Mesendoderm (in vitro differentiated cells): ENCODE results near the gene NSRP1.
"Not testable (repeated sequence)": the region's sequence is repeated elsewhere in the genome, so short reads cannot be mapped to it uniquely, and the experiment has no call there.

ENCODE experiments used
- DNase-seq: peaks from one replicate; pipeline ENCODE4 v3.0.0; 2013
- H2AK5ac ChIP-seq: 2 replicates; pipeline ENCODE4 v1.6.1; 2013; ENCODE audit warnings: low read length, inconsistent platforms
- H2BK120ac ChIP-seq: 2 replicates; pipeline ENCODE4 v1.6.1; 2013; ENCODE audit warnings: low read depth, mild to moderate bottlenecking, low read length, moderate library complexity, mixed read lengths
- H2BK15ac ChIP-seq: replicated peaks from 2 replicates; pipeline ENCODE4 v1.6.1; 2013; ENCODE audit warnings: low read depth, mild to moderate bottlenecking, moderate library complexity
- H2BK5ac ChIP-seq: 2 replicates; pipeline ENCODE4 v1.6.1; 2013; ENCODE audit warnings: low read length, inconsistent platforms
- H3K18ac ChIP-seq: 2 replicates; pipeline ENCODE4 v1.6.1; 2013; ENCODE audit warnings: mild to moderate bottlenecking, low read length, mixed read lengths
- H3K23ac ChIP-seq: one replicate; pipeline ENCODE4 v1.6.1; 2013; ENCODE audit warnings: low read length
- H3K27ac ChIP-seq: 2 replicates; pipeline ENCODE4 v1.5.1; 2013; ENCODE audit warnings: low read depth, mild to moderate bottlenecking, inconsistent platforms, low read length, moderate library complexity
- H3K27me3 ChIP-seq: 2 replicates; pipeline ENCODE4 v1.6.1; 2013; ENCODE audit warnings: low read length, control low read depth, mild to moderate bottlenecking, inconsistent platforms; ENCODE audit not compliant: insufficient read depth, poor library complexity
- H3K36me3 ChIP-seq: 2 replicates; pipeline ENCODE4 v1.6.1; 2013; ENCODE audit warnings: low read length, inconsistent platforms; ENCODE audit not compliant: control insufficient read depth, insufficient read depth
- H3K4ac ChIP-seq: one replicate; pipeline ENCODE4 v1.6.1; 2013; ENCODE audit warnings: low read depth, mild to moderate bottlenecking, low read length, moderate library complexity
- H3K4me1 ChIP-seq: 2 replicates; pipeline ENCODE4 v1.6.1; 2013; ENCODE audit warnings: low read depth, low read length, inconsistent platforms; ENCODE audit not compliant: control insufficient read depth
- H3K4me2 ChIP-seq: 2 replicates; pipeline ENCODE4 v1.6.1; 2013; ENCODE audit warnings: low read length
- H3K4me3 ChIP-seq: 2 replicates; pipeline ENCODE4 v1.5.1; 2013; ENCODE audit warnings: mild to moderate bottlenecking, low read length
- H3K56ac ChIP-seq: one replicate; pipeline ENCODE4 v1.6.1; 2013; ENCODE audit warnings: low read length
- H3K79me1 ChIP-seq: 2 replicates; pipeline ENCODE4 v1.6.1; 2013; ENCODE audit warnings: low read length, inconsistent platforms
- H3K79me2 ChIP-seq: 2 replicates; pipeline ENCODE4 v1.6.1; 2013; ENCODE audit warnings: mild to moderate bottlenecking, low read length; ENCODE audit not compliant: control insufficient read depth, insufficient read depth
- H3K9ac ChIP-seq: 2 replicates; pipeline ENCODE4 v1.6.1; 2013; ENCODE audit warnings: low read length, inconsistent platforms
- H4K5ac ChIP-seq: one replicate; pipeline ENCODE4 v1.6.1; 2013; ENCODE audit warnings: low read length
- H4K8ac ChIP-seq: one replicate; pipeline ENCODE4 v1.6.1; 2013; ENCODE audit warnings: low read depth, mild to moderate bottlenecking, control low read depth, low read length, moderate library complexity
- WGBS: extraction: QIAGEN DNeasy Blood & Tissue Kit; methylation state at CpG from one replicate; pipeline ENCODE4 v1.1.7; 2013; ENCODE audit warnings: low lambda C conversion rate, missing lambda C conversion rate; ENCODE audit not compliant: insufficient coverage; ENCODE audit errors: extremely low coverage; 5-methylcytosine and 5-hydroxymethylcytosine counted together

NSRP1 gene

GRCh38 chr17:30130121-30130520 is 13.5 kb downstream of the NSRP1 start:
- H2BK15ac ChIP-seq, result no peak overlapping the region
- no peak overlapping the region for H4K8ac ChIP-seq
- H3K4me1 ChIP-seq, result no peaks in the 10 kb centered on the region
- no peak overlapping the region for H3K4me3 ChIP-seq
- H3K36me3 ChIP-seq, result no peaks in the 10 kb centered on the region
- peaks cover 8% of the 10 kb centered on the region for H3K79me2 ChIP-seq
- no peak overlapping the region for H2AK5ac ChIP-seq
- H3K27ac ChIP-seq, result no peak overlapping the region
- H3K9ac ChIP-seq, result no peak overlapping the region
- no peaks in the 10 kb centered on the region for H3K27me3 ChIP-seq
- H3K56ac ChIP-seq, result no peak overlapping the region
- H2BK5ac ChIP-seq, result no peak overlapping the region
- H3K18ac ChIP-seq, result no peak overlapping the region
- H3K79me1 ChIP-seq, result peaks cover 7% of the 10 kb centered on the region
- H4K5ac ChIP-seq, result no peak overlapping the region
- no peak overlapping the region for H3K4ac ChIP-seq
- no peak overlapping the region for H2BK120ac ChIP-seq
- no peak overlapping the region for H3K4me2 ChIP-seq
- no CpG with 5 or more reads among the region's 1 CpG for WGBS
- no peak for DNase-seq
- no peak overlapping the region for H3K23ac ChIP-seq

- Histone ChIP-seq H3K27me3 (no peaks in the 10 kb centered on the region), H2AK5ac (no peak overlapping the region), H3K9ac (no peak overlapping the region), H3K4me1 (no peaks in the 10 kb centered on the region), H2BK15ac (no peak overlapping the region), H2BK120ac (no peak overlapping the region), H2BK5ac (no peak overlapping the region), H4K5ac (no peak overlapping the region), H3K36me3 (no peaks in the 10 kb centered on the region), H3K79me1 (peaks cover 7% of the 10 kb centered on the region), H3K56ac (no peak overlapping the region), H3K4me3 (no peak overlapping the region), H3K4ac (no peak overlapping the region), H3K18ac (no peak overlapping the region), H3K4me2 (no peak overlapping the region), H3K79me2 (peaks cover 1% of the 10 kb centered on the region), H3K27ac (no peak overlapping the region), H3K23ac (no peak overlapping the region), H4K8ac (no peak overlapping the region)
- WGBS, result no CpG with 5 or more reads among the region's 3 CpGs
- DNase-seq, result no peak
Observed at GRCh38 chr17:30132615-30133014, 16.0 kb downstream of the NSRP1 start.

- H3K4me1 ChIP-seq, result no peaks in the 10 kb centered on the region
- no peak overlapping the region for H3K4me2 ChIP-seq
- DNase-seq, result no peak
- no peak overlapping the region for H3K4me3 ChIP-seq
- no peak overlapping the region for H3K27ac ChIP-seq
- H3K56ac ChIP-seq, result no peak overlapping the region
- no peak overlapping the region for H2BK120ac ChIP-seq
- H3K18ac ChIP-seq, result no peak overlapping the region
- H3K23ac ChIP-seq, result no peak overlapping the region
- no peaks in the 10 kb centered on the region for H3K27me3 ChIP-seq
- no peak overlapping the region for H3K4ac ChIP-seq
- no peak overlapping the region for H2AK5ac ChIP-seq
- H3K79me2 ChIP-seq, result peaks cover 1% of the 10 kb centered on the region
- no peak overlapping the region for H2BK5ac ChIP-seq
- WGBS, result no CpG with 5 or more reads among the region's 3 CpGs
- H4K5ac ChIP-seq, result no peak overlapping the region
- no peak overlapping the region for H4K8ac ChIP-seq
- no peak overlapping the region for H3K9ac ChIP-seq
- H3K79me1 ChIP-seq, result peaks cover 9% of the 10 kb centered on the region
- H3K36me3 ChIP-seq, result no peaks in the 10 kb centered on the region
- no peak overlapping the region for H2BK15ac ChIP-seq
Observed at GRCh38 chr17:30133197-30133596, 16.6 kb downstream of the NSRP1 start.

- no peak overlapping the region for H3K23ac ChIP-seq
- H3K4me1 ChIP-seq, result no peaks in the 10 kb centered on the region
- H4K5ac ChIP-seq, result no peak overlapping the region
- no peak overlapping the region for H2BK15ac ChIP-seq
- H3K79me2 ChIP-seq, result peaks cover 1% of the 10 kb centered on the region
- no peaks in the 10 kb centered on the region for H3K36me3 ChIP-seq
- no peak overlapping the region for H4K8ac ChIP-seq
- no peak overlapping the region for H2AK5ac ChIP-seq
- no peak overlapping the region for H3K4me2 ChIP-seq
- no peak overlapping the region for H3K9ac ChIP-seq
- H2BK5ac ChIP-seq, result no peak overlapping the region
- H3K4me3 ChIP-seq, result no peak overlapping the region
- no peak overlapping the region for H3K18ac ChIP-seq
- no peak overlapping the region for H3K27ac ChIP-seq
- H2BK120ac ChIP-seq, result no peak overlapping the region
- peaks cover 9% of the 10 kb centered on the region for H3K79me1 ChIP-seq
- H3K56ac ChIP-seq, result no peak overlapping the region
- DNase-seq, result no peak
- H3K4ac ChIP-seq, result no peak overlapping the region
- no peaks in the 10 kb centered on the region for H3K27me3 ChIP-seq
Observed at GRCh38 chr17:30134551-30134950, 17.9 kb downstream of the NSRP1 start.

- no peak overlapping the region for H3K4me2 ChIP-seq
- no peak overlapping the region for H4K5ac ChIP-seq
- DNase-seq, result no peak
- H3K36me3 ChIP-seq, result no peaks in the 10 kb centered on the region
- H3K4me1 ChIP-seq, result no peaks in the 10 kb centered on the region
- no peak overlapping the region for H3K18ac ChIP-seq
- no peak overlapping the region for H3K4me3 ChIP-seq
- no peak overlapping the region for H3K56ac ChIP-seq
- H2BK15ac ChIP-seq, result no peak overlapping the region
- peaks cover 9% of the 10 kb centered on the region for H3K79me1 ChIP-seq
- H3K23ac ChIP-seq, result no peak overlapping the region
- H2BK5ac ChIP-seq, result no peak overlapping the region
- H2AK5ac ChIP-seq, result no peak overlapping the region
- H3K4ac ChIP-seq, result no peak overlapping the region
- H3K27ac ChIP-seq, result no peak overlapping the region
- no peaks in the 10 kb centered on the region for H3K27me3 ChIP-seq
- peaks cover 1% of the 10 kb centered on the region for H3K79me2 ChIP-seq
- H4K8ac ChIP-seq, result no peak overlapping the region
- no CpG with 5 or more reads among the region's 3 CpGs for whole genome bisulfite sequencing
- H3K9ac ChIP-seq, result no peak overlapping the region
- no peak overlapping the region for H2BK120ac ChIP-seq
Observed at GRCh38 chr17:30137158-30137557, 20.5 kb downstream of the NSRP1 start.

GRCh38 chr17:30147860-30148259 is 31.2 kb downstream of the NSRP1 start:
- not testable (repeated sequence) for H3K18ac ChIP-seq, H3K27ac ChIP-seq, H3K56ac ChIP-seq, H3K79me2 ChIP-seq, H2AK5ac ChIP-seq, H3K4me3 ChIP-seq, H2BK15ac ChIP-seq, H3K23ac ChIP-seq, H3K79me1 ChIP-seq, H3K36me3 ChIP-seq, H4K5ac ChIP-seq, H3K4me2 ChIP-seq, H4K8ac ChIP-seq, H3K4ac ChIP-seq, DNase-seq, H2BK120ac ChIP-seq, H2BK5ac ChIP-seq, H3K27me3 ChIP-seq, H3K4me1 ChIP-seq, H3K9ac ChIP-seq
- no CpG with 5 or more reads among the region's 6 CpGs for whole genome bisulfite sequencing
